MCF 10A (cell line): ENCODE measurements around the gene GH2. TPM values are rescaled to one million over a fixed set of nuclear protein-coding genes. Genes with fewer than 3 reads are reported as not detected.
A peak's percentile ranks its signal among the peaks of the same experiment; 100 is the strongest.

Experiments
- Bru-seq: library from RNA; stranded (reverse); fragments of 400-500 nt; gene quantifications from one replicate; lab custom pipeline; 2021; lab: Mats Ljungman, UMichigan
- BruChase-seq, 2 experiments: library from RNA; stranded (reverse); fragments of 400-500 nt; gene quantifications; one replicate each; lab custom pipeline; 2021; lab: Mats Ljungman, UMichigan
- BruUV-seq: library from RNA; stranded (reverse); fragments of 400-500 nt; replicated peaks from 2 replicates; lab custom pipeline; 2021; lab: Mats Ljungman, UMichigan
- CTCF ChIA-PET: fragments of 300-600 bp; sonication (Branson Sonifier 250); formaldehyde crosslinking; extraction: SDS; loops from one replicate; lab custom pipeline; 2021; ENCODE audit warnings: antibody characterized with exemption, inconsistent platforms; lab: Yijun Ruan, JAX
- POLR2A ChIA-PET: fragments of 300-600, 350-650 bp; sonication (Branson Sonifier 250); formaldehyde crosslinking; extraction: SDS; loops from one replicate; lab custom pipeline; 2020; ENCODE audit warnings: antibody characterized with exemption, inconsistent platforms; lab: Yijun Ruan, JAX
- DNase-seq: peaks from one replicate; pipeline ENCODE4 v3.0.0-alpha.2; 2018; ENCODE audit not compliant: unreplicated experiment
- H3K27ac Mint-ChIP-seq: one replicate; pipeline ENCODE4 v1.8.0; 2022; ENCODE audit warnings: mild to moderate bottlenecking, low read depth, mixed read lengths; ENCODE audit not compliant: unreplicated experiment
- H3K27me3 Mint-ChIP-seq: one replicate; pipeline ENCODE4 v1.8.0; 2022; ENCODE audit warnings: mixed read lengths; ENCODE audit not compliant: insufficient read depth, unreplicated experiment
- H3K36me3 Mint-ChIP-seq: one replicate; pipeline ENCODE4 v1.8.0; 2022; ENCODE audit warnings: mild to moderate bottlenecking, moderate library complexity, mixed read lengths; ENCODE audit not compliant: insufficient read depth, unreplicated experiment
- H3K4me1 Mint-ChIP-seq: one replicate; pipeline ENCODE4 v1.8.0; 2022; ENCODE audit warnings: mixed read lengths; ENCODE audit not compliant: insufficient read depth, unreplicated experiment
- H3K4me3 Mint-ChIP-seq: one replicate; pipeline ENCODE4 v1.8.0; 2022; ENCODE audit warnings: mild to moderate bottlenecking, moderate library complexity, mixed read lengths; ENCODE audit not compliant: unreplicated experiment
- H3K9me3 Mint-ChIP-seq: one replicate; pipeline ENCODE4 v1.8.0; 2022; ENCODE audit warnings: mixed read lengths; ENCODE audit not compliant: unreplicated experiment
- CTCF ChIP-seq: fragments of 200-600 bp; IDR thresholded peaks from one replicate; pipeline ENCODE4 v1.8.0; 2022; ENCODE audit warnings: antibody characterized with exemption, mild to moderate bottlenecking; ENCODE audit not compliant: unreplicated experiment
- intact Hi-C: fragments of 100-400 bp; cut with micrococcal nuclease; formaldehyde crosslinking; loops from 2 replicates; pipeline ENCODE4 v1.14.1; 2022
- long read RNA-seq: library from polyadenylated mRNA; stranded (forward); transcript quantifications from one replicate; pipeline ENCODE4 v2.0.0, GENCODE V29; 2022
- total RNA-seq: library from RNA; stranded (reverse); gene quantifications from 2 replicates; pipeline ENCODE4 v1.2.3, GENCODE V29; 2022

The GH2 gene
- total RNA-seq (not detected in 2 replicates), Bru-seq, nascent RNA (not detected), BruChase-seq, experiment 1, labeled RNA remaining after a 6-hour chase (not detected), BruChase-seq, experiment 2, labeled RNA remaining after a 2-hour chase (not detected)
- long read RNA-seq: 0 reads

- peaks cover 38% of the 10 kb centered on the region for H3K27me3 Mint-ChIP-seq
- intact Hi-C loops: no loop called here
- BruUV-seq: no TSS peak
- no peak within 1 kb of the TSS for H3K27ac Mint-ChIP-seq
- ChIA-PET CTCF (interaction anchor here (0.6 to 2.6 kb wide), 11 partner anchors 15 to 349 kb away, joined by 3 to 15 read pairs (median 4); no protein-coding TSS in a partner anchor), POLR2A (no interaction called here)
- H3K36me3 Mint-ChIP-seq: no peaks in the 10 kb centered on the region
- no peaks in the 10 kb centered on the region for H3K4me1 Mint-ChIP-seq
- no peaks in the 10 kb centered on the region for H3K9me3 Mint-ChIP-seq
- peak; percentile 54 for TF ChIP-seq CTCF
- H3K4me3 Mint-ChIP-seq: no peak within 1 kb of the TSS
- DNase-seq: peak; percentile 54
Observed at GRCh38 chr17:63881935-63882601, at the start of gene GH2. Gene GH2 (minus strand): TSS chr17:63881944. CDS start chr17:63881801, 143 bp downstream.

GRCh38 chr17:63930951-63931575 is 49.3 kb upstream of the GH2 start:
- DNase-seq: no peak
- no peak for TF ChIP-seq CTCF

GRCh38 chr17:63929860-63930766 is 48.4 kb upstream of the GH2 start:
- Mint-ChIP-seq H3K4me1 (no peaks in the 10 kb centered on the region), H3K9me3 (no peaks in the 10 kb centered on the region), H3K4me3 (no peak overlapping the region), H3K36me3 (no peaks in the 10 kb centered on the region), H3K27ac (no peak overlapping the region), H3K27me3 (no peaks in the 10 kb centered on the region)
- CTCF ChIA-PET: interaction anchor here (0.8 to 2.4 kb wide), 3 partner anchors 11 to 20 kb away, joined by 3 to 18 read pairs (median 4); partner anchors contain the start of gene GH1
- no peak for DNase-seq
- TF ChIP-seq CTCF: no peak
- no TSS peak for BruUV-seq
- intact Hi-C loops: no loop called here
- POLR2A ChIA-PET: interaction anchor here (0.9 kb wide), 1 partner anchor 297 kb away, joined by 3 read pairs; no protein-coding TSS in a partner anchor

More at GRCh38 chr17:63930951-63931575, 49.3 kb upstream of the GH2 start:
- Mint-ChIP-seq H3K27ac (no peak overlapping the region), H3K4me1 (no peaks in the 10 kb centered on the region), H3K4me3 (no peak overlapping the region), H3K36me3 (no peaks in the 10 kb centered on the region), H3K27me3 (peaks cover 7% of the 10 kb centered on the region), H3K9me3 (no peaks in the 10 kb centered on the region)
- intact Hi-C loops: no loop called here
- ChIA-PET POLR2A (no interaction called here), CTCF (interaction anchor here (0.5 to 3.5 kb wide), 3 partner anchors 10 to 860 kb away, joined by 3 to 21 read pairs (median 3); partner anchors contain the start of gene GH1)
- BruUV-seq: no TSS peak
